RWPE1 (cell line): ENCODE data around the gene AGPS.

Experiments used
- CTCF ChIA-PET: fragments of 350-600 bp; sonication (Branson Sonifier 250); formaldehyde crosslinking; extraction: SDS; loops from one replicate; lab custom pipeline; 2021; lab: Yijun Ruan, JAX
- POLR2A ChIA-PET: fragments of 400-600 bp; formaldehyde crosslinking; extraction: SDS; loops from one replicate; lab custom pipeline; 2020; ENCODE audit warnings: antibody characterized with exemption; ENCODE audit not compliant: low non-redundant PET; lab: Yijun Ruan, JAX
- DNase-seq: peaks from one replicate; pipeline ENCODE4 v3.0.0; 2012; ENCODE audit warnings: low spot score
- H3K27ac ChIP-seq: fragments of 450-650 bp; 2 replicates; pipeline ENCODE4 v1.5.1; 2017
- CTCF ChIP-seq: fragments of 450-650 bp; conservative IDR thresholded peaks from 2 replicates; pipeline ENCODE4 v1.5.1; 2017; ENCODE audit warnings: low read depth, mild to moderate bottlenecking

The AGPS gene

GRCh38 chr2:177495945-177496344, 103.4 kb downstream of the AGPS start:
- POLR2A ChIA-PET = no interaction called here
- H3K27ac ChIP-seq = no peak overlapping the region
- TF ChIP-seq CTCF = no peak
- CTCF ChIA-PET = interaction anchor here (0.6 kb wide), 1 partner anchor 46 kb away, joined by 7 read pairs; no protein-coding TSS in a partner anchor
- no peak for DNase-seq

GRCh38 chr2:177496921-177497320, 104.3 kb downstream of the AGPS start:
- no peak for DNase-seq
- H3K27ac ChIP-seq = no peak overlapping the region
- CTCF ChIA-PET = interaction anchor here (0.6 to 0.7 kb wide), 2 partner anchors 47 to 187 kb away, joined by 4 to 7 read pairs; no protein-coding TSS in a partner anchor
- POLR2A ChIA-PET = no interaction called here
- no peak for TF ChIP-seq CTCF

GRCh38 chr2:177501186-177501585, 108.6 kb downstream of the AGPS start:
- H3K27ac ChIP-seq = no peak overlapping the region
- no peak for TF ChIP-seq CTCF
- ChIA-PET POLR2A (no interaction called here), CTCF (no interaction called here)
- peak; percentile 1 for DNase-seq

- CTCF ChIA-PET = no interaction called here
- DNase-seq = no peak
- no peak for TF ChIP-seq CTCF
- no peak overlapping the region for H3K27ac ChIP-seq
- POLR2A ChIA-PET = no interaction called here
These were observed 113.9 kb downstream of the AGPS start for GRCh38 chr2:177506505-177506904.

GRCh38 chr2:177506998-177507397, 114.4 kb downstream of the AGPS start:
- CTCF ChIA-PET = no interaction called here
- DNase-seq = no peak

GRCh38 chr2:177516824-177517544, 124.4 kb downstream of the AGPS start:
- no peak for TF ChIP-seq CTCF
- POLR2A ChIA-PET = no interaction called here
- no peak overlapping the region for H3K27ac ChIP-seq
- CTCF ChIA-PET = no interaction called here
- no peak for DNase-seq

More at GRCh38 chr2:177506998-177507397, 114.4 kb downstream of the AGPS start:
- TF ChIP-seq CTCF = no peak
- POLR2A ChIA-PET = no interaction called here
- H3K27ac ChIP-seq = no peak overlapping the region
